HG02623 (cell line): ENCODE data around the gene PGRMC2.

Source experiments
- ATAC-seq: cut with Tn5 transposase; IDR thresholded peaks from one replicate; pipeline ENCODE4 v1.9.1; 2021; ENCODE audit warnings: moderate library complexity; ENCODE audit not compliant: unreplicated experiment

PGRMC2 gene

DNA sequence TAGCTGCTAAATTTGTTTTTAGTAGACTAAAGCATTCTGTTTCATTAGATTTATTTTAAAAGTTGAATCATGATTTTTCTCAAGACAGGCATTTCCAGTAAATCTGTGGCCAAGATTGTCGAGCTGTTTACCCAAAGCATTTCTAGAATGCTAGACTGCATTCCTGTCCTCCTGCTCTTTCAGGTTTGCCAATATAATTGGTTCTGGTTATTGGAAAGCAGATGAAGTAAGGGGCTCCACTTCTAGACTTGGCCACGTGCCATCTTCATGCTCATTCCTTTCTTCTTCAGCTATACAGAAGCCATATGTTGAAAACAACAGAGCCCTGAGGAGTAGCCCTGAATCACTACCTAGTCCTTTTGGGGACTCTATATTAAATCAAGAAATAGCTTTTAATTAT lies 62.5 kb downstream of the PGRMC2 start:
- no peak for ATAC-seq

DNA sequence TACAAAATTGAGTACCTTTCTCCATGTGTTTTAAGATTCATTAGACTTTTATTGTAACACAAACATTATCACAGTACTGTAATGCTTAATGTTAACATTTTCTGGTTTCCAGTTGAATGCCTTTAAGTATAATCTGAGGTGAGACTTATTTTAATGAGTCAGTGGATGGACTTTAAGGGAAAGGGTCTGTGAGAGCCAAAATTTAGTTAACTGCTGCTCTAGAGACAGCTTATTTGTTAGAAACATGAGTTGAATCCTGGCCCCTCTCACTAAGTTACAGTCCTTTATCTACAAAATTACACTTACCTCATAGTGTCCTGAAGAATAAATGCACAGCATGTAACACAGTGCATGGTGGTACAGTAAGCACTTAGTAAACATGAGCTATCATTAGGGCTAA lies 66.0 kb downstream of the PGRMC2 start:
- no peak for ATAC-seq

DNA sequence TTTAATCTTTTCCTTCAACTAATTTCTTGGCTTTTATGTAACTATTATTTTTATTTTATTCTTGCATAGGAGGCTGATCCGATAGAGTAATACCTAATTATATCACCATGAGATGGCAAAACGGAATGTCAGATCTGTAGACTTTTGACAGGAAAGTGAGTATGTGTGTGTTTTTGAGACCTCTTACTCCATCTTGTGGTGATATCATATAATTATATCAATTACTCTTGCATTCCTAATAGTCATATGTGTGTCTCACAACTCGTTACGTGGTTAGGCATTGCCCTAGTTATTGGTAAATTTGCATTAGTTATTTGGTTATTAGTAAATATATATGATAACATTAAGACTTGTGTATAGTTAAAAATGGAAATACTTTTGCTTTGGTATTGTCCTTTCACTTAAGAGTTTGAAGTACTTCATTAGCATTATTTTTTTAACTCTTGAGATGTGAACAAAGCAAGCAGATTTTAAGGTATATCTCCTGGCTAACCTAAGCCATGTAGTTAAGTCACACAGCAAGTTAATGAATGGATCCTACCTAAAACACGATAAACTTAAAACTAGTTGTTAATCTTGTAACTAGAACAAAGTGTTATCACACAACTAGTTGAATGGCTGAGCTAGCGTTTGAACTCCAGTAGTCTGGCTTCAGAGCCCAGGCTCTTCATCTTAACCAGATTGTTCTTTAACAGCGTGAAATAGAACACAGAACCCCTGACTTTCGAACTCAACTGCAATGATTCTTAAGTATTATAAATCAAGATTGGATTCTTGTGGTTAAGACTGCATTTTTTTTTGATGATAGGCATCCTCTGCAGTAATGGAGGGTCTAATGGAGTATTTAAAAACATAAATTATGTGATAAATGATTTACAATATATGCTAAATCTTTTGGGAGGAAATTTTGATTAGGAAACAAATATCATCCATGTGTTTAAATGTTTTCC lies 67.1 kb downstream of the PGRMC2 start:
- no peak for ATAC-seq
